GM21528 (cell line): ENCODE measurements around the gene ABHD17A.

ENCODE experiments used
- ATAC-seq: cut with Tn5 transposase; IDR thresholded peaks from one replicate; pipeline ENCODE4 v1.9.1; 2021; ENCODE audit warnings: mild to moderate bottlenecking, moderate library complexity; ENCODE audit not compliant: unreplicated experiment, low FRiP score

Gene ABHD17A

GRCh38 chr19:1841209-1841924, 43.9 kb downstream of the ABHD17A start:
- no peak for ATAC-seq

GRCh38 chr19:1840541-1841115, 44.7 kb downstream of the ABHD17A start:
- no peak for ATAC-seq

- ATAC-seq = no peak
These were observed 45.4 kb downstream of the ABHD17A start for GRCh38 chr19:1839658-1840540.

GRCh38 chr19:1837625-1838105, 47.6 kb downstream of the ABHD17A start:
- no peak for ATAC-seq

GRCh38 chr19:1837222-1837565, 48.1 kb downstream of the ABHD17A start:
- no peak for ATAC-seq

- ATAC-seq = no peak
These were observed 48.7 kb downstream of the ABHD17A start for GRCh38 chr19:1836458-1837221.

GRCh38 chr19:1833540-1833939, 51.8 kb downstream of the ABHD17A start:
- no peak for ATAC-seq

- no peak for ATAC-seq
These were observed 53.1 kb downstream of the ABHD17A start for GRCh38 chr19:1832046-1832663.

- ATAC-seq = no peak
These were observed 54.3 kb downstream of the ABHD17A start for GRCh38 chr19:1830978-1831377.

- ATAC-seq = no peak
These were observed 54.7 kb downstream of the ABHD17A start for GRCh38 chr19:1830568-1830967.

GRCh38 chr19:1829958-1830357, 55.3 kb downstream of the ABHD17A start:
- ATAC-seq = no peak

GRCh38 chr19:1828279-1829238, 56.7 kb downstream of the ABHD17A start:
- ATAC-seq = no peak

GRCh38 chr19:1827566-1828278, 57.6 kb downstream of the ABHD17A start:
- no peak for ATAC-seq
